ENCODE measurements around the gene TEX22.

- no peak for TF ChIP-seq POLR2A (IDR thresholded peaks at IDR 0.05; ENCODE audit: low read length)
- no peak for TF ChIP-seq GATA1 (IDR thresholded peaks at IDR 0.05; ENCODE audit: low read depth, low read length)
Observed at GRCh38 chr14:105413544-105413886, 15.2 kb downstream of the TEX22 start.
